GM13976 (cell line): ENCODE results near the gene JSRP1.

Source experiments
- DNase-seq: peaks from one replicate; pipeline ENCODE4 v3.0.0; 2012; ENCODE audit warnings: low spot score
- CTCF ChIP-seq: IDR thresholded peaks from 2 replicates; pipeline ENCODE4 v1.5.1; 2012; ENCODE audit warnings: borderline replicate concordance, mild to moderate bottlenecking; ENCODE audit not compliant: insufficient read depth; ENCODE audit errors: extremely low read depth, missing control alignments, control extremely low read depth
- in situ Hi-C: fragments of 300-500 bp; cut with MboI; formaldehyde crosslinking; loops from one replicate; pipeline ENCODE4 v1.12.0; 2022; ENCODE audit warnings: low sequenced_read_pairs, mixed read lengths, inconsistent platforms; ENCODE audit not compliant: unreplicated experiment

Gene JSRP1

DNA sequence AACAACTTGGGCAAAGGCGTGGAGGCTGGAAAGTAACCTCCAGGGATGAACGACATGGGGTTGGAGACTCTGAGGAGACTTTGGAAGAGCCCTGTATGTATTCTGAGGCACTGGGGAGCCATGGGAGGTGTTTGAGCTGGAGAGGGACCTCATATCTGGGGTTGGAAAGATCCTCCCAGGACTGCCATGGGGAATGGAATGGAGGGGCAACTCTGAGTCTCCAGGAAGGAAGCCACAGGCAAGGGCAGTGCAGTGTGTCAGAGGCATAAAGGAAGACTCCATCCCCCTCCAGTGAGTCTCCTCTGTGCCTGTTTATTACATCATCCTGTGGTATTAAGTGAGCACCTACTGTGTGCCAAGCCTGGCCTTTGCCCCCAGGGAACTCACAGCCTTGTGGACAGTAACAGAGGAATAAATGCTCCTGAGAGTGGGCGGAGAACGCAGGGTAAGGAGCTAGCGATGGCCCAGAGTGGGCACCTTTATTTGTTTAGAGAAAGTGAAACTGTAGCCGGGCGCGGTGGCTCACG lies 18.0 kb upstream of the JSRP1 start:
- in situ Hi-C loops, result no loop called here
- TF ChIP-seq CTCF, result no peak
- DNase-seq, result no peak

DNA sequence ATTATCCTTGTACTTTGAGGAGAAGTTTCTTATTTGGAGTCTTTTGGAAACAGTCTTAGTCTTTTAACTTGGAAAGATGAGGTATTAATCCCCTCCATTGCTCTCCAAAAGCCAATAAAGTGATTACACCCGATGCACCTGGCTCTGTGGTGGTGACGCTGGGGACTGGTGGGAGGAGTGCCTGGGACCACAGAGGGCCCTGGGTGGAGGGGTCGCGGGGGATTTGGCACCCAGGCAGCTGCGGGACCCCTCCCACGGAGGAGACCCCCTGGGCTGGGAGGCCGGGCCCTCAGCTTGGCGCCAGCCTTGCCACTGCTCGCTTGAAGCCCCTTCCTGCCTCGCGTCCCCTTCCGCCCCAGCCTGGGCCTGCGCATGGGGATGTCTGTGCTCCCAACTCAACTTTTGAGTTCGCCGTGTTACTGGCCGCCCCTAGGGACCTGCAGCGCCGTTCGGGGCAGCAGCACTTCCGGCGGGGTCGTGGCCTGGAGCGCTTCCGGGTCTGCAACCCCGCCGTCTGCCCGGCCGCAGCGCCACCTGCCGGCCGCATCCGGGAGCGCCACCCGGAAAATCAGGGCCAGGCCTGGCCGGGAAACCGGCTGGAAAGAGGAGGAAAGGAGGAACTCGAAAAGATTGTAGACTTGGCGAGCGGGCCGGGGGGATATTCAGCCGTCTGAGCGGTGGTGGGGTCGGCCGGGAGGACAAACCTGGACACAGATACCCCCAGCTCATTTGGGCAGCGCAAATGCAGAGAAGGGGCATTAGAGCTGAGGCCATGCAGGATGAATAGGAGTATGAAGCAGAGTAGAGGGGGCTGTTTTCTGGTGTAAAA lies 17.4 kb upstream of the JSRP1 start:
- in situ Hi-C loops, result no loop called here

GRCh38 chr19:2271234-2272103 lies 15.3 kb upstream of the JSRP1 start:
- no peak for DNase-seq
- in situ Hi-C loops, result no loop called here
- TF ChIP-seq CTCF, result no peak

More for the DNA sequence above, 17.4 kb upstream of the JSRP1 start:
- peak; percentile 99 for TF ChIP-seq CTCF
- DNase-seq, result peak; percentile 94

- in situ Hi-C loops, result no loop called here
- TF ChIP-seq CTCF, result no peak
- peak; percentile 86 for DNase-seq
Measured at GRCh38 chr19:2270423-2271233, 14.4 kb upstream of the JSRP1 start.

DNA sequence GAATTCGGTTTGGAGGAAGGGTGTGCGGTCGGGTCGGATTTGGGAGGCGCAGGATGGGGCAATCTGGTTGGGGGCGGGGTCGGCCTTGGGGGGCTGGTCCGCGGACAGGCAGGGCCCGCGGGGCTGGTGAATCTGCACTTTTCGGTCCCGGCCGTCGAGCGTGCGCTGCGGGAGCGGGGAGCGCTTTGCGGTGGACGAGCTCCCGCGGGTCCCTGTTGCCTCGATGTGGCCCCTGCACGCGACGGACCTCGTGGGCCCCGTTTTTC lies 13.9 kb upstream of the JSRP1 start:
- TF ChIP-seq CTCF, result no peak
- in situ Hi-C loops, result no loop called here
- DNase-seq, result no peak
